ENCODE results near the gene PRR29. TPM values are rescaled to one million over a fixed set of nuclear protein-coding genes. Genes with fewer than 3 reads are reported as not detected.
"Not testable (repeated sequence)": the region's sequence is repeated elsewhere in the genome, so short reads cannot be mapped to it uniquely, and the experiment has no call there.

PRR29 gene
- total RNA-seq, 1 donor from 2014 or later = not detected

DNA sequence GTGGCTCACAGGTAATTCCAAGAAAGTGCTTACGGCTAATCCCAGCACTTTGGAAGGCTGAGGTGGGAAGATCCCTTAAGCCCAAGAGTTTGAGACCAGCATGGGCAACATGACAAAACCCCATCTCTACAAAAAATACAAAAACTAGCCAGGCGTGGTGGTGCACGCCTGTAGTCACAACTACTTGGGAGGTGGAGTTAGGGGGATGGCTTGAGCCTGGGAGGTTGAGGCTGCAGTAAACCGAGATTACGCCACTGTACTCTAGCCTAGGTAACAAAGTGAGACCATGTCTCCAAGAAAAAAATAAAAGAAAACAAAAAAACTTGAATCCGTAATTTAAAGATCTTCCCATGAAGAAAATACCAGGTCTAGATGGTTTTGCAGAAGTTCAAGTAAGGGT lies 17.3 kb downstream of the PRR29 start:
- no peak for ATAC-seq

DNA sequence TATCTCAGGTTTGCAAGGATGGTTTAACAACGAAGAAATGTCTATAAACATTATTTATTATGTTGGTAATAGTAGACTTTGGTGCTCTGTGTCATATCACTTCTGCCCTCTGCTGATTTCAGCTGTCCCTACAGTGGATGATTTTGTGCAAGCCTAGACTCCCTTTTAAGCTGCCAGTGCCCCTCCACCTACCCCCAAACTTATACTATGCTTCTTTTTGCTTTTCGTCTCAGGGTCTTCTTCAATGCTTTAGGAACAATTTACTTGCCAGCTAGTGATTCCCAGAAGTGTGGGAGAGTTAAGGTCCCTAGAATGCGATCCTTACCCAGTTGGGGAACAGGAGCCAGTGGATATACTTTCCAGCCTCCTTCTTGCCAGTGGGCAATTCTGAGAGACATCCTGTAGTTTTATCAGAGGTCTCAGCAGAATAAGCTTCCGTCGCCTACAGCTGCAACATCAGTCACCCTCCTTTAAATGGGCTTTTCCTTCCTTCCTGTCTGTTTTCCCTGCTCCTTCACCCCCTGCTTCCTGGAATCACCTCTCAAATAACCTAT lies 18.2 kb downstream of the PRR29 start:
- ATAC-seq = no peak

DNA sequence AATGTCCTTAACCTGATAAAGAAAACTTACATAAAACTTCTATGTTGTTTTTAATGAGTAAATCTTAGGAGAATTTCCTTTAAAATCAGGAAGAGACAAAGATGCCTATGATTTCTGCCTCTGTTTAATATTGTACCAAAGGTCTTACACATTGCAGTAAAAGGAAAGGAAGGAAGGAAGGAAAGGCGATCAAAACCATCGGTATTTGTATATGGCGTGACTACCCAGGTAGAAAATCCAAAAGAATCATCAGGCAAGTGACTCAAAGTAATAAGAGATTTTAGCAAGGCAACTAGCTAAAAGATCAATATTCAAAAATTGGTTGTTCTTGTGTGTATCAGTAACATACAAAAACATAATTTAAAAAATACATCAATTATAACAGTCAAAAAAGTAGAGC lies 18.8 kb downstream of the PRR29 start:
- no peak for ATAC-seq

DNA sequence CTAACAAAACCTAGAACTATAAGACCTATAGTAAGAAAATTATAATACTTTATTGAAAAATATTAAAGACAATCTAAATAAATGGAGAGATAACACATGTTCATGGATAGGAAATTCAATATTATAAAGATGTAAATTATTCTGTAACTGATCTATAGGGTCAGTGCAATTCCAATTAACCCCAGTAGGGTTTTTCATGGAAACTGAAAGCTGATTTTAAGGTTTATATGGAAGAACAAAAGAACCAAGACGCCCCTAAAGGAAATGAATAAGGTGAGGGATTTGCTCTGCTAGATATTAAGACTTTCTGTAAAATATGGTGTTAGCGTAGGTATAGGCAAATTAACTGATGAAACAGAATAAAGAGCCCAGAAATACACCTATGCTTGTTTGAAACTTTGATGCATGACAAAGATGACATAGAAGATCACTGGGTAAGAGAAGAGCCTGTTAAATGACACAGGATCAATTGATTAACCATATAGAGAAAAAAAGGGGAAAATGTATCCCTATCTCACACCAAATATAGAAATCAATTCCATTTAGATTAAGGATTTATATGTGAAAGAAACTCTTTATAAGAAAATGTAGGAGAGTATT lies 19.3 kb downstream of the PRR29 start:
- no peak for ATAC-seq

DNA sequence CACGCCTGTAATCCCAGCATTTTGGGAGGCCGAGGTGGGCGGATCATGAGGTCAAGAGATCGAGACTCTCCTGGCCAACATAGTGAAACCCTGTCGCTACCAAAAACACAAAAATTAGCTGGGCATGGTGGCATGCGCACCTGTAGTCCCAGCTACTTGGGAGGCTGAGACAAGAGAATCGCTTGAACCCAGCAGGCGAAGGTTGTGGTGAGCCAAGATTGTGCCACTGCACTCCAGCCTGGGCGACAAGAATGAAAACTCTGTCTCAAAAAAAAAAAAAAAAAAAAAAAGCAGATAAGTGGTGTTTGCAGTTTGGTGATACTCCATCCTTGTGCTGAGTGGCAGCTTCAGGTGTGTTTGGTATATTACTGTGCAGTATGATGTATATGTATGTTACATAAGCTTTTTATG lies 21.4 kb downstream of the PRR29 start:
- not testable (repeated sequence) for ATAC-seq

DNA sequence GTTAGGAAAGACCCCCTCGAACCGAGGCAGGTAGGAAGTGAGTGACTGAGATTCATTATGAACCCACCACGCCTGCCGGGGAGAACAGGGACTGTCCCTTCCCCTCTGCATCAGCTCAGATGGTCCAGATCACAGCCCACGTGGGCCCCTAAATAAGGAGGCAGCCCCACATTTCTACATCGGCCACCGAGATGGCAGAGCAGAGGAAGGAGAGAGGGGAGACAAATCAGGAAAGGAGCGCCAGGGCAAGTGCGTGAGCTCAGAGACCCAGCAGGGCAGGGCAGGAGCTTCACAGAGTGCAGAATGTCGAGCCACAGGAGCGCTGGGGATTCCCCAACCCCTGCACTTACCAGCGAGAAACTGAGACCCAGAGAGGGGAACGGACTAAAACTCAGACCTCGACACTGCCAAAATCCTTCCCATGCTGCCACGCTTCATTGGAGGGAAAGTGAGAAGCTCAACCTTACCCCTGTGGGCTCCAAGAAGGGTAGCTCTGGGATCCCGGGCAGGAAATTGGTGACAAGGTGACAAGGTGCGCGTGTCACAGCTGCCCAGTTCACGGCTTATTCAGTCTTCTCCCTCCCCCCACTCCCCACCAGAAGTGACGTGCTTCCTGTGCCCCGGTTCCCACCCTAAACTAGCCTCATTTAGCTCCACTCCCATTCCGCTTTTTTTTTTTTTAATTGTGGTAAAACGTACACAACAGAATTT lies 22.1 kb downstream of the PRR29 start, which contains the start of gene ICAM2:
TSS of gene ICAM2 (minus strand) at position 578 of the 711 bp plus-strand sequence. CDS start 13,942 bp downstream, outside the sequence.
- peak; percentile 81 for ATAC-seq

DNA sequence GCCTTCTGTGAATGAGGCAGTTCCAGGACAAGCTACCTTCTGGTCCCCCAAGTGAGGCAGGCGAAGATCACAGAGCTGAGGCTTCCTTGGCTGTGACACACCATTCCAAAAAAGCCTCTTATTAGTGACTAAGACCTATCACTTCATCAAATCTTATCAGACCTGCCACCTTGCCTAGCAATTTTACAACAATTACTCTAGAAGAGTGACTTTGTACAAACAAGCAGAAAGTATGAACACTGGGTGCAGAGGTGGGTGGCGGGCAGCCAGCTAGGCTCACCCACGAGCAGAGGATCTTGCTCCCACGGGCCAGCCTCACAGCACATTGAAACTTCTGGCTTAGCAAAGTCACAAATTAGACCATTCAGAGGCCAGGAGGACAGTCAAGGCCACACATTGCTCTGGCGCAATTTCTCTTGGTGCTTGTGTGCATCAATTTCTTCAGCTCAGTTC lies 24.5 kb downstream of the PRR29 start:
- no peak for ATAC-seq

DNA sequence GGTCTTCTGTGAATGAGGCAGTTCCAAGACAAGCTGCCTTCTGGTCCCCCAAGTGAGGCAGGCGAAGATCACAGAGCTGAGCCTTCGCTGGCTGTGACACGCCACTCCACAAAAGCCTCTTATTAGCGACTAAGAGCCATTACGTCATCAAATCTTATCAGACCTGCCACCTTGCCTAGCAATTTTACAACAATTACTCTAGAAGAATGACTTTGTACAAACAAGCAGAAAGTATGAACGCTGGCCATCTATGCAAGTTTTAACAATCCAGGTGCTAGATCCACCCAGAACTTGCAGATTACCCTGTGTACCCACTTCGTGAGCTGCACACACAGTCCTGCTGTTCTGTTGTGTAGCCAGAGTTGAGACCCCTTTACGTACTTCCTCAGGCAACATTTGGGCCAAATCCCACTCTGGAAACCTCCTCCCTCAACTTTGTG lies 26.1 kb downstream of the PRR29 start:
- ATAC-seq = no peak

DNA sequence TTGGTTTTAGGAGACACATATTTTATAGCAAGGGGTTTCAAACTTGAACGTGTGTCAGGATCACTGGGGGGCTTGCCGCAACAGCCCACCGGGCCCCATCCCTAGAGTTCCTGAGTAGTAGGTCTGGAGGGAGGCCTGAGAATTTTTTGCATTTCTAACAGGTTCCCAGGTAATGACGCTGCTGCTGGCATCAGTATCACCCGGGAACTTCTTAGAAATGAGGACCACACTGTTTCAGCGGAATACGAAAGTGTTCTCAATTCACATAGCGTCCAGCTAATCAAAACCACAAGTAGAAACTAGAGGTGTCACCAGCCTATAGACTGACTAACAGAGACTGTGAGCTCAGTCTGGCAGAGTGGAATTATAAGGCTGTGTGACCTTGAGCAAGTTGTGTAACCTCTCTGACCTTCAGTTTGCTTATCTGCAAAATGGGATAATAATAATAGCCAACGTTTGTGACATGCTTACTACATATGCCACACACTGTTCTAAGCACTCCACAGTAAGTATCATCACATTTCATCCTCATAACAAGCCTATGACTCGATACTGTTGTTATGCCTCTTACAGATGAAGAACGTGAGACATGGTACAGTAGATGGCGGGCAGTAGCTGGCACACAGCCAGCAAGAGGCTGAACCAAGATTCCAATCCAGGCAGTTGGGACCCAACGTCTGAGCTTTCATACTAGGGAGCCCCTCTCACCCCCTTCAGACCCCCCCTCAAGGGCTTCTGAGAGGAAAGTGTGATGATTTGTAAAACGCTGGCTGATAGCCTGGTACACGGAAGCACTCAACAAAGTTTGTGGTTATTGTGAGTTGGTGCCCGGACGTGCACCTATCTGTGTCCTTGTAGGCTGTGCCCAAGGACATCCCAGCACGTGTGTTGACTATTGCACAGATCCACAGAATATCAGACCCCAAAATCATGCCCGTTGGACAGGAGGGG lies 26.9 kb downstream of the PRR29 start:
- ATAC-seq = peak; percentile 12

DNA sequence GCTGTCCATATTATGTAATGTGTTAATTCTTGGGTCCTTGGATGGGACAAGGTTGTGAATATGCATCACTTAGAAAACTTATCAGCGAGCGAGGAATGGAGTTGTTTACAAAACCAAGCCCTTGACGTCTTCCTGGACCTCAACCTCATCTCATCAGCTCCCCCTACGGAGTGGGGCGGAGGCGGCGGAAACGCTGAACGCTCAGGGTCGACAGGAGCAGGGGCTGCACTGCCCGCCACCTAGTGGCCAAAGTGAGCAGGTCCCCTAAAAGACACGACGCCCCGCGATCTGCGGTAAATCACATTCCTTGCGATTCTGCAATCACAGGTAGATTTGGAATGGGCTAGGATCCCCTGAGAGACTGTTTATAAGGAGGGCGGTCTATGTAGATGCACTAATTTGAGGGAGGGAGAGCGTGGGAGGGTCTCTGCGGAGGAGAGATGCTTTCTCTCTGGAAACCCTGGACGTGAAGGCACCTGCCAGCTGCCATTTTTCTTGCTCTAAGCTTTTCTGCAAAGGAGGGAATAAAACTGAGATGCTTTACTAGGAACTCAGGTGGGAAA lies 27.7 kb downstream of the PRR29 start:
- peak; percentile 66 for ATAC-seq

DNA sequence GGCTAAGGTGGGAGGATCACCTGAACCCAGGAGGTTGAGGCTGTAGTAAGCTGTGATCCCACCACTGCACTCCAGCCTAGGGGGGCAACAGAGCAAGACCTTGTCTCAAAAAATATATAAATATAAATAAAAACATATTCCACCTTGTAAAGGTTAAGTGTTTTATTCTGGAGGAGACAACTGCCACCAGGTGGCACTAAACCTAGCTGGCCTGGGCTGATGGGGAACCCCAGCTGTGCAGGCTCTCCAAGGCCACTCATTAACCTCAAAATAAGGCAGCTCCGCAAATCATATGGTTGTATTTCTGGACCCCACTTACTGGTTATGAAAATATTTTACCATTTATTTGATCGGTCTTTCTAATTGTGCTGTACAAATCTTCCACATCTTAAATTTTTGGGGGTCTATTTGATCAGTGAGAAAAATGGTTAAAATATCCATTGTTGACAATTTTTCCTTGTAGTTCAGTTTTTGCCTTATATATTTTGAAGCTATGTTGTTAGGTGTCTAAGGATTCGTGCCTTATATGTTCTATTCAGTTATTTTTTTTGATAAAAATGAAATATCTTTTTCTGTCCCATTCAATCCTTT lies 30.8 kb downstream of the PRR29 start:
- ATAC-seq = peak; percentile 69

DNA sequence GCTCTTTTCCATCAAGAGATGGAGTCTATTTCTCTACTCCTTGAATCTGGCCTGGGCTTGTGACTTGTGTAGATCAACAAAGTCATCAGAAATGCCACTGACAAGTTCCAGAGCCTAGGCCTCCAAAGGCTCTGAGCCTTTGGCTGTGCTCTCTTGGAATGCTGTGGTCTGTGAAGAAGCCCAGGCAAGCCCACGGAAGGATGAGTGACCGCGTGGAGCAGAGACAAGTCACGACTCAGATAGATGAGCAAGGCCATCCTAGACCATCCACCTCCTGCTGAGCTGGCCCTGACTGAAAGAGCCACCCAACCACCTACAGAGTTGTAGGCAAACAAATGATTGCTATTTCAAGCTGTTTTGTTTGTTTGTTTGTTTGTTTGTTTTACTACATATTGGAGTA lies 33.9 kb downstream of the PRR29 start:
- ATAC-seq = no peak

DNA sequence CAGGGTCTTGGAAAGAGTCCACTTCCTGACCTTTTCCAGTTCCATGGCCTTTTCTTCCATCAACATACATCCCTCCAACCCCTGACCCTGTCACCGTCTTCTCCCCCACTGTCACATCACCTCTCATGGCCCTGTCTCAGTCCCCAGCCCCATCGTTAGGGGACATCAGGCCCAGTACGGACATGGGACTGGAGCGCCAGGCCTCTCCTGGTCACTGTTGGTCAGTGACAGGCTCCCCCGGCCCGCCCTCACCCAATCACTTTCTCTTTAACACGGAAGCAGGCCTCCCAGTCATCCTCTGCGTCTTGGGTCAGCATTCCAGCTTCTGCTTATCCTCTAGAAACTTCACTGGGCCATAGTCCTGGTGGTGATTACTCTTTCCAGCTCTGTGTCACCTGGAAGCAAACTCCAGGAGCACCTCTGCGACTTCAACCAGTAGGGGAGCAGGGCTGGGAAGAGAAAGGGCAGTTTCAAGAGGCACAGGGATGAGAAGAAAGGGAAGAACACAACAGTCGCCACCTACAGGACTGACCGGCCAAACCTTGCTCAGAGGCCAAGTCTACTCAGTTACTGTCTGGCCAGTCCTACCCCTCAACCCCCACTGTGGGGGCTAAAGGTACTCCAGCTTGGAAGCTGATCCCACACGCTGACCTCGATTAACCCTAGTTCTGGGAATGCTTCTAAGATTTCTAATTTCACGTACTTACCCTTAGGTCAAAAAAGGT lies 38.2 kb downstream of the PRR29 start:
- peak; percentile 35 for ATAC-seq

DNA sequence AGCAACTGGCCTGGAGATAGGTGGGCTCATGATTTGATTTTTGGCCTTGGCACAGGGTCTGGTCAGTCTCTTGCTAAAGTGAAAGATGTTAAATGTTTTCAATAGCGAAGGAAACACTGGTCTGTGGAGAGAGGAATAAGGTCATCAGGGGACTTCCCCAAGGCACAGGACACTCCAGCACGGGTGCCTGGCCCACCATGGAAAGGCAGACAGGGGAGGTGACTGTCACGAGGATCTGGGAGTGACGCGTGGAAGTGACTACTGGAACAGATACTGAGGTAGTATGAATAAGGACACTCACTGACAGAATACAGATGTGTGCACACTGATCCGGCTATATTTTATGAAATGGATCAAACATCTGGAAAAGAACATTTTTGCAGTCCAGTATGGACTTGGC lies 39.0 kb downstream of the PRR29 start:
- no peak for ATAC-seq

DNA sequence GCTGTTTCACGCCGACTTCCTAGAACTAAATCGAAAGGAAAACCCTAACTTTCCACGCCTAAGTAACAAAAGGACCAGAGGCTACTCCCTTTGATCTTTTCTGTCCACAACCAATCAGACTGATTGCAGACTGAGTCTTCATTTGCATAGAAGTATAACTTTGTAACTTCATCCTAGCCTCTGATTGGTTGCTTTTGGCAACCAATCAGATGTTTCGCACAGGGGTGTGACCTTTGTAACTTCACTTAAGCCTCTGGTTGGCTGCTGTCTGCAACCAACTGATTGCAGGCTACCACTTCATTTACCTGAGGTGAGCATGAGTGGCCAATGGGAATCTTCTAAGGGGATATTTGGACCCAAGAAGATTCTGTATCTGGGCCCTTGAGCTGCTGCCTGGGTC lies 39.7 kb downstream of the PRR29 start:
- ATAC-seq = no peak

DNA sequence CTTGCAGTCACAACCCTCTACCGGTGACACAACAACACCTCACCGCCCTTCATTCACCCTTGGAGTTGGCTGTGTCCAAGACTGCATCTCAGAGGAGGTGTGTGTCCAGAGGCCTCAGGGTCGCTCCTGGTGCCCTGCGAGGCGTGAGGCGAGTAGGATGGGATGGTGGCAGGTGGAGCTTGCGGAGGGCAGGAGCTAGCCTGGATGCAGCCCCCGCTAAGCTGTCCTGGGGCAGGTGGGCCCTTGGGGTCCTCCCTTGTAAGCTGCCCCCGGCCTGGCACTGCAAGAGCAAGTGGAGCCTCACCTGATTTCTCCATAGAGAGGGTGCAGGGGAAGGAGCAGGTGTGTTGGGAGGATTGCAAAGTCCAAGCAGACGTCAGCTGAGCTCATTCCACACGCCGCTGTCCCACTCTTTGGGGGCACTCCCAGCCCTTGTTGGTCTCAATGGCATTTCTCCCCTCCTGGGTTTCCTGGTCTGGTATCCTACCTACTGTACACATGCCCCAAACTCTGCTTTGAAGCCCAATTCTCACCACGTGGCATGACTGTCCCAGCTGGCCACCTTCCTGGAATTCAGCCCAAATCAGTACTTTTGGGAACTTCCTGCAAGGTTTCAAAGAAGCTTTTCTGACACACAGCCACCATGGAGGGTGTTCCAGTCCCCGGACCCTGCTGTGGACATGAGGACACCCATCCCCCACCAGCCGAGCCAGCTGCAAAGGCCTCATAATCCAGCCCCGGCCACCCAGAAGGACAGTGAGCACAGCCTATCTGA lies 40.4 kb downstream of the PRR29 start:
- ATAC-seq = peak; percentile 13

DNA sequence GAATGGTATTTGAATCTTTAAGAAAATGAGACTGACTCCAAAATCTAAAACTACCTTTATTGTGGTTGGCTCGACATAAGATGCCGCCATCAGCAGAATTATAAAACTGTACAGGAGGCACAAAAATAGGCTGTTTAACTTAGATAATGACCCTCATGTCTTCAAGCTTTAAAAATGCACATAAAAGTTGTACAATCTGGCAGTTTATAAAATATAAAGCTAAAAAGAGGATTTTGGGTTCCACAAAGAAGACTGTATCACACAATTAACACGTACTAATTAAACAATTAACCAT lies 40.9 kb downstream of the PRR29 start:
- ATAC-seq = no peak

DNA sequence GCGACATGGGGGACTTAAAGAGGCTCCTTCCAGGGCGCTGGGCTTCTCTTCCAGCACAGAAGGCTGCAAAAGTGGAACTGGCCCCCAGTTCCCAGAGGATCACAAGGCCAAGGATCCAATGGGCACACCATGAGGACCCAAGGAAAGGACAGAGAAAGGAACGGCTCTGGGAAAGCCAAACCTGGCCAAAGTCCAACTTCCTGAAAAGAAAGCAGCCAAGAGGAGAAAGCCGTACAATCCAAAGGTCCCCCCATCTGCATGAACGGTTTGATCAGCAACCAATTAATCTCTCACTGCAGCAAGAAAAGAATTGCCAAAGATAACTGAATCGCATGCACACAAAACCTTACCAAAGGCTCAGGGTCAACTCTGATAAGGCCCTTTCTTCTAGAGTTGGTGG lies 42.1 kb downstream of the PRR29 start:
- no peak for ATAC-seq

DNA sequence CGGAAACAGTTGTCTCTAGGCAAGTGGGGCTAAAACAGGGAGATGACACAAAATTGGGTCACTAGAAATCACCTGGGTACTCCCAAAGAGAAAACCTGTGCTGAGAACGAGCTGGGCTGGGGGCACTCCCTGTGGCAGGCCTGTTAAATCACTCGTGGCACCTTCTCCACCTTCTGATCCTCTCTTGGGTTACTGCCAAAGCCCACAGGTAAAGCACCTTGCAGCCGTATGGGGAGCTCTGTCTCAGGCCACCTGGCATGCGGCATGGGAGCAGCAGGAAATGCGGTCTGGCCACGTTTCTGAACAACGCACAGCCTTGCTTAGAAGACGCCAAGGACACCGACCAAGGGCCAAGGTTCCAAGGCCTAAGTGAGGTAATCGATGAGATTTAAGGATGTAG lies 43.8 kb downstream of the PRR29 start:
- no peak for ATAC-seq

DNA sequence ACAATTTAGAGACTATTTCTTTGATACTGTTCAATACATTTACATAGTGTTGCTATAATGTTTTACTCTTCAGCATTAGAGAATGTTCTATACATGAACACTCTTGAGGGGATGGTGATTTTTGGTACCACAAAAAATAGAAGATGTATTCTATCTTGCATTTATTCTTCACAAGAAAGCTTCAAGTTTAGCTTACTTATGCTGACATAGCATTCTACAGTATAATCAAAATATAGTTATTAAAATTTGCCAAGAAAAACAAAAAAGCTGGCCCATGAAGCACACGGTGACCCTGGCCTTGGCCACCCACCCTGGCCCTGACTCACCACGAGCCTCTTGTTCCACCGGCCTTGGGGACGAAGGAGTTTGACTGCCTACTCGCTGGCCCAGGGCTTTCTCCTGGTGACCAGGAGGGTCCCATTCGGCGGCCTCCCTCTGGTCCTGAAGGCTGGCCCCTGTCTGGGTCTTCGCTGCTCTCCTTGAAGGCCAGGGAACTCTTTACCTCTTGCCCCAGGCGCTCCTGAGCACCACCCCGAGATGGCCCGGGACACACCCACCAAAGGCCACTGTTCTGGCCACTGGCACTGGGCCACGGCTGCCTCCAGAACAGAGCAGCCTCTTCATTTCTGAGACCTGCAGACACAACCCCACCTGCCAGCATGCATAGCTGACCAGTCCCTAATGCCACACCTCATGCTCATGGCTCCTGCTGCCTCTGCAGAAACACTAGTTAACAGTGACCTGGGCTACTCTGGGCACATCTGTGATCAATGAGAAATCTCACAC lies 44.7 kb downstream of the PRR29 start:
- no peak for ATAC-seq

Data from esophagus mucosa (tissue), 1 donor.